OCI-LY1 (cell line): ENCODE results near the gene CSNK2A3.
"Not testable (repeated sequence)": the region's sequence is repeated elsewhere in the genome, so short reads cannot be mapped to it uniquely, and the experiment has no call there.

Experiments
- H2AFZ ChIP-seq: fragments of 200-600 bp; sonication (generic), shearing (Covaris generic); 2 replicates; pipeline ENCODE4 v1.6.0; 2014; ENCODE audit warnings: antibody characterized with exemption, mild to moderate bottlenecking, low read length
- H3F3A ChIP-seq: fragments of 200-600 bp; sonication (generic), shearing (Covaris generic); 2 replicates; pipeline ENCODE4 v1.6.0; 2014; ENCODE audit warnings: mild to moderate bottlenecking, antibody characterized with exemption, low read length, moderate library complexity; ENCODE audit not compliant: insufficient read depth
- H3K27ac ChIP-seq: fragments of 200-600 bp; sonication (generic); 2 replicates; pipeline ENCODE4 v1.5.1; 2014; ENCODE audit warnings: low read length, mixed run types, mild to moderate bottlenecking, low read depth; ENCODE audit not compliant: poor library complexity, severe bottlenecking
- H3K27me3 ChIP-seq: fragments of 200-600 bp; sonication (generic); 2 replicates; pipeline ENCODE4 v1.6.0; 2014; ENCODE audit warnings: antibody characterized with exemption, mild to moderate bottlenecking, low read length, moderate library complexity; ENCODE audit not compliant: insufficient read depth
- H3K36me3 ChIP-seq: fragments of 200-600 bp; sonication (generic); 2 replicates; pipeline ENCODE4 v1.6.1; 2014; ENCODE audit warnings: mild to moderate bottlenecking, antibody characterized with exemption, low read length, moderate library complexity, mixed read lengths; ENCODE audit not compliant: insufficient read depth
- H3K4me1 ChIP-seq: fragments of 200-600 bp; sonication (generic); 2 replicates; pipeline ENCODE4 v1.5.1; 2014; ENCODE audit warnings: mild to moderate bottlenecking, low read length, moderate library complexity; ENCODE audit not compliant: insufficient read depth, severe bottlenecking
- H3K4me2 ChIP-seq: fragments of 200-600 bp; sonication (generic), shearing (Covaris generic); 2 replicates; pipeline ENCODE4 v1.6.1; 2014; ENCODE audit warnings: low read length
- H3K4me3 ChIP-seq: fragments of 200-600 bp; sonication (generic); 2 replicates; pipeline ENCODE4 v1.5.1; 2014; ENCODE audit warnings: low read length, low read depth, mild to moderate bottlenecking, mixed read lengths; ENCODE audit not compliant: poor library complexity, severe bottlenecking
- H3K79me2 ChIP-seq: fragments of 200-600 bp; shearing (Covaris generic); 2 replicates; pipeline ENCODE4 v1.6.1; 2016; ENCODE audit warnings: mixed run types, low read length, mixed read lengths; ENCODE audit not compliant: insufficient read depth
- H3K9ac ChIP-seq: fragments of 200-600 bp; sonication (generic), shearing (Covaris generic); 2 replicates; pipeline ENCODE4 v1.6.1; 2014; ENCODE audit warnings: mild to moderate bottlenecking, low read length, mixed read lengths
- H3K9me2 ChIP-seq: fragments of 200-600 bp; sonication (generic), shearing (Covaris generic); 2 replicates; pipeline ENCODE4 v1.6.1; 2014; ENCODE audit warnings: low read depth, mild to moderate bottlenecking, low read length, mixed read lengths
- H3K9me3 ChIP-seq: fragments of 200-600 bp; shearing (Covaris generic); 2 replicates; pipeline ENCODE4 v1.6.1; 2014; ENCODE audit warnings: low read length, mixed read lengths
- H4K20me1 ChIP-seq: fragments of 200-600 bp; sonication (generic), shearing (Covaris generic); 2 replicates; pipeline ENCODE4 v1.6.0; 2016; ENCODE audit warnings: mild to moderate bottlenecking, low read length; ENCODE audit not compliant: insufficient read depth
- CTCF ChIP-seq: fragments of 200-600 bp; sonication (generic), shearing (Covaris generic); IDR thresholded peaks from 2 replicates; pipeline ENCODE4 v1.5.1; 2017; ENCODE audit warnings: mild to moderate bottlenecking, antibody characterized with exemption, low read length, moderate library complexity, mixed read lengths
- EZH2 ChIP-seq: fragments of 200-600 bp; sonication (generic), shearing (Covaris generic); IDR thresholded peaks from 2 replicates; pipeline ENCODE4 v1.8.0; 2017; ENCODE audit warnings: borderline replicate concordance, mixed run types, mild to moderate bottlenecking, antibody characterized with exemption, low read length, moderate library complexity, mixed read lengths

CSNK2A3 gene

GRCh38 chr11:11356842-11357241 lies 3.8 kb upstream of the CSNK2A3 start:
- Histone ChIP-seq H3K4me1 (no peaks in the 10 kb centered on the region), H3K36me3 (no peaks in the 10 kb centered on the region), H3K9me2 (no peaks in the 10 kb centered on the region), H3K79me2 (no peaks in the 10 kb centered on the region), H3K4me2 (no peak overlapping the region), H4K20me1 (no peaks in the 10 kb centered on the region), H2AFZ (no peak overlapping the region), H3K9ac (no peak overlapping the region), H3K4me3 (no peak overlapping the region), H3K9me3 (no peaks in the 10 kb centered on the region), H3F3A (no peaks in the 10 kb centered on the region), H3K27me3 (no peaks in the 10 kb centered on the region), H3K27ac (no peak overlapping the region)
- TF ChIP-seq EZH2 (no peak), CTCF (no peak)

DNA sequence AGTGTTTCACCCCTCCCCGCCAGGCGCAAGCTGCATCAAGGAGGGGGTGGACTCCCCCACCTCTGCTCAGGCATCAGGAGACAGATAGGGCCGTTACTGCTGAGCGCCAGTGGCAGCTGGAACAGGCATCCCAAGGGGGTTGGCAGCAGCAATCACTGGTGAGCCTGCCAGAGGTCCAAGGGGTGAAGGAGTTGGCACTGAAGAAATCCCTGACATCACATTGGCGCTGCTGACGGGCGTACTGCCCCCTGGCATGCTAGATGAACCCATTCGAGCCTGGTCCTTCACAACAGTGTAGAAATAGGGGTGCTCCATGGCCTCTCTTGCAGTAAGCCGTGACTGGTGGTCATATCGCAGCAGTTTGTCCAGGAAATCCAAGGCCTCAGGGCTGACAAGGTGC lies 1.2 kb downstream of the CSNK2A3 start:
- H3K4me3 ChIP-seq, H2AFZ ChIP-seq, H4K20me1 ChIP-seq, H3K27ac ChIP-seq, H3K36me3 ChIP-seq, H3K9me2 ChIP-seq, H3K27me3 ChIP-seq, H3K79me2 ChIP-seq, H3K9ac ChIP-seq, H3K4me2 ChIP-seq, H3K9me3 ChIP-seq, H3F3A ChIP-seq, H3K4me1 ChIP-seq: not testable (repeated sequence)

DNA sequence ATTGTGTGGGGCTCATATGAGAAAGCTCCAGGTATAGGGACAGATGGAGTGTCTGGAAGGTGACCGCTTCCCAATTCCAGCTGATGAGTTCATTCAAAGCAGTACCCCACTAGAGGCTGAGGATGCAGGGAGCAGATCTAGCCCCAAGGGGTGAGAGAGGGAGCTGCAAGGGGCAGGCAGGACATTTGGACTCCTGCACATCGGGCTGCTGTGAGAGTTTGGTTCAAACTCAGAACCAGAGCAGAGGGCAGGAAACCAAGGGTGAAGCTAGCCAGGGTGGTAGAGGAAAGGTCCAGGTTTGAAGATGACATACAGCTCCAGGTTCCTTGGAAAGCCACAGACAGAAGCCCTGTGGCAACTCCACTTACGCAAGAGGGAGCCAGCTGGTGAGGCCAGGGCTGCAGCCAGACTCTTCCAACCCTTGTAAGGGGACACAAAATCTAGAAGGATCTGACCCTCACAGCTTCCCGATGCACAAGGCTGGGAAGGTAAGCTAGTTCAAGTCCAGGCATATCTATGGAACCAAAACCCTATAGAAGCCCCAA lies 1.9 kb downstream of the CSNK2A3 start:
- Histone ChIP-seq H3K79me2 (no peaks in the 10 kb centered on the region), H3K4me3 (no peak overlapping the region), H3K4me1 (no peaks in the 10 kb centered on the region), H3F3A (no peaks in the 10 kb centered on the region), H3K27me3 (no peaks in the 10 kb centered on the region), H3K9ac (no peak overlapping the region), H3K4me2 (no peak overlapping the region), H3K9me3 (no peaks in the 10 kb centered on the region), H3K9me2 (no peaks in the 10 kb centered on the region), H3K36me3 (no peaks in the 10 kb centered on the region), H4K20me1 (no peaks in the 10 kb centered on the region), H3K27ac (no peak overlapping the region), H2AFZ (no peak overlapping the region)
- TF ChIP-seq EZH2 = no peak
- no peak for TF ChIP-seq CTCF

- no peaks in the 10 kb centered on the region for H3F3A ChIP-seq
- H3K27me3 ChIP-seq = no peaks in the 10 kb centered on the region
Observed at GRCh38 chr11:11349870-11350337, 3.1 kb downstream of the CSNK2A3 start.

More at GRCh38 chr11:11349870-11350337, 3.1 kb downstream of the CSNK2A3 start:
- Histone ChIP-seq H3K4me1 (no peaks in the 10 kb centered on the region), H3K9me2 (no peaks in the 10 kb centered on the region), H3K4me3 (no peak overlapping the region), H3K79me2 (no peaks in the 10 kb centered on the region), H3K4me2 (no peak overlapping the region), H2AFZ (no peak overlapping the region), H3K36me3 (no peaks in the 10 kb centered on the region), H3K9ac (no peak overlapping the region), H3K9me3 (no peaks in the 10 kb centered on the region), H4K20me1 (no peaks in the 10 kb centered on the region), H3K27ac (no peak overlapping the region)
- TF ChIP-seq EZH2 = no peak
- no peak for TF ChIP-seq CTCF
